Fibroblast of skin of right biceps (primary cell): ENCODE measurements around the gene HJV.
A peak's percentile ranks its signal among the peaks of the same experiment; 100 is the strongest.

Source experiments
- DNase-seq: peaks from one replicate; pipeline ENCODE4 v3.0.0-alpha.2; 2013

HJV gene

GRCh38 chr1:145992502-145992936 lies 29.0 kb downstream of the HJV start:
- DNase-seq, result no peak

DNA sequence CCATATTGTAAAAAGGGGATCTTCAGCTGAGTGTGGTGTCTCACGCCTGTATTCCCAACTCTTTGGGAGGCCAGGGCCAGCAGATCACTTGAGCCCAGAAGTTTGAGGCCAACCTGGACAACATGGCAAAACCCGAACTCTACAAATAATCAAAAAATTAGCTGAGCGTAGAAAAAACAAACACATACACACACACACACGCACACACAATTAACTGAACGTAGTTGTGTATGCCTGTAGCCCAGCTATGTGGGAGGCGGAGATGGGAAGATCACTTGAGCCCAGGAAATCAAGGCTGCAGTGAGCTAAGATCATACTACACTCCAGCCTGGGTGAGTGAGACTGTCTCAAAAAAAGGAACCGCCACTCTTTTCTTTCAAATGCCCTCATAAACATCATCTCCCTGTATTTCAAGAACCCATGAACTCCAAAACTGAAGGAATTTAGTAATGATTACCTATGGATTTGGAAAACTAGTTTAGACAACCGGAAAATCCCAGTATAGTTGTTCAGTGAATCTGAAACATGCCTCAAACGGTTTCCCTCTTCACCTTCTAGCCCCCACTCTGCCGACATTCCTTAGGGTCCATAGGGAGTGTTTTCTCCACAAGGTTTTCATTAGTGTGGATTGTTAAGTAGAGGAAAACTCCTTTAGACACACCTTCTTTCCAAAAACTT lies 29.7 kb downstream of the HJV start:
- no peak for DNase-seq

DNA sequence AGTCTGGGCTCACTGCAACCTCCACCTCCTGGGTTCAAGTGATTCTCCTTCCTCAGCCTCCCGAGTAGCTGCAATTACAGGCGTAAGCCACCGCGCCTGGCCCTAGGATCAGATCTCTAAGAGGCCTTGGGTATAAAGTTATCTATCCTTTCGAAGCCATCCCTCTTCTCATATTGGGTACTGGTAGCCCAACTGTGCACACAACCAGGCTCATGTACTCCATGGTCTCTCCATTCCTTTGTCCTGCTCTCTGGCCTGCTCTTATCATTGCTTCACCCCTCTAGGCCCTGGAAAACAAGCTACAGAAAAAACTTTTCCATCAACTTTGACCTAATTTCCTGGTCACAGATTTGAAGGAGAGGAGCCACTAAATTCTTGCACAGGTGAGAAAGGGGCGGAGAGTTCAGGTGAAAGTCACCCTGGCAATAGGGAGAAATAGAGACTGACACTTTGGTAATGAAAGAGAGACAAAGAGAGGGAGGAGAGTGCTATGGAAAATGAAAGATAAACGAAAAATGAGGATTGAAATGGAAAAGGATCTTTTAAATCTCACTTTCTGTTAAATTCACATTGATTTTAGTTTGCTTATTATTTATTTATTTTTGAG lies 31.2 kb downstream of the HJV start:
- DNase-seq, result no peak

DNA sequence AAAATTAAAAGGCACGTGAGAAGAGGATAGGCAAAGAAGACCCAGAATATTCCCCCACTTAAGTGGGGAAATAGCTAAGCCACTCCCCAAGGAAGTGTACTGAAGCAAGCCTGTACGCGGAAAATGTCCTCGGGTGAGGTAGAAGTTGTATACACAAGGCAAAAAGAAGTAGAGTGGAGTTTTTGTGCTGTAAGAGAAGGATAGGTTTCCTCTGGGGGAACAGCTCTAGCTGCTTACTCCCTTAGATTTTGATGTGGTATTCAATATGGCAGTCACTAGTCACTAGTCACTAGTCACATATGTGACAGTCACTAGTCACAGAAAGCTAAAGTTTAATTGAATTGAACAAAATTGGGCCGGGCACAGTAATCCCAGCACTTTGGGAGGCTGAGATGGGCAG lies 32.8 kb downstream of the HJV start:
- no peak for DNase-seq

DNA sequence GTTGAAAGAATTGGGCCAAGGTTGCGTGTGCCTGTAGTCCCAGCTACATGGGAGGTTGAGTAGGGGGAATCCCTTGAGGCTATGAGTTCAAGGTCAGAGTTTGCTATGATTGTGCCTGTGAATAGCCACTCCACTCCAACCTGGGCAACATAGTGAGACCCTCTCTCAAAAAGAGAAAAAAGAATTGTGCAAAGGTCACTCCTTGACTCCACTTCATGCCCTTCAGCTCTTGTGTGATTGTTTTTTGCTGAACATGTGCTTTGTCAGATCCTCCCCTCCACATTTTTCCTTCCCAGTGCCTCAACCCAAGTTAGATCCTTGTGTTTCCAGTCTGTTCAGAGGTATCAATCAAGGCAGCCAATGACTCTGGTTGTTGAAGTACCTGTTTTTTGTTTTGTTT lies 33.6 kb downstream of the HJV start:
- no peak for DNase-seq

DNA sequence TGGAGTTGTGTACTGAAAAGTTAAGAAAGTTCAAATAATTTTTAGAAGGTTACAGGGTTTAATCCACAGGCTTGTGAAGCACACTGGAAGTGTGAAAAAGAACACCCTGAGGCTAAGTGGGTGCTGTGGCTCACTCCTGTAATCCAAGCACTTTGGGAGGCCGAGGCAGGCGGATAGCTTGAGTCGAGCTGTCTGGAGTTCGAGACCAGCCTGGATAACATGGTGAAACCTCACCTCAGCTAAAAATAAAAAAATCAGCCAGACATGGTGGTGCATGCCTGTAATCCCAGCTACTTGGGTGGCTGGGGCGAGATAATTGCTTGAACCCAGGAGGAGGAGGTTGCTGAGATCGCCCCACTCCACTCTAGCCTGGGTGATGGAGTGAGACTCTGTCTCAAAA lies 35.0 kb downstream of the HJV start:
- DNase-seq, result no peak

- peak; percentile 77 for DNase-seq
These were observed 35.8 kb downstream of the HJV start for GRCh38 chr1:145985502-145986439.

GRCh38 chr1:145985129-145985501 lies 36.4 kb downstream of the HJV start:
- DNase-seq, result no peak

GRCh38 chr1:145983960-145984830 lies 37.3 kb downstream of the HJV start:
- no peak for DNase-seq

GRCh38 chr1:145983206-145983675 lies 38.3 kb downstream of the HJV start:
- no peak for DNase-seq

DNA sequence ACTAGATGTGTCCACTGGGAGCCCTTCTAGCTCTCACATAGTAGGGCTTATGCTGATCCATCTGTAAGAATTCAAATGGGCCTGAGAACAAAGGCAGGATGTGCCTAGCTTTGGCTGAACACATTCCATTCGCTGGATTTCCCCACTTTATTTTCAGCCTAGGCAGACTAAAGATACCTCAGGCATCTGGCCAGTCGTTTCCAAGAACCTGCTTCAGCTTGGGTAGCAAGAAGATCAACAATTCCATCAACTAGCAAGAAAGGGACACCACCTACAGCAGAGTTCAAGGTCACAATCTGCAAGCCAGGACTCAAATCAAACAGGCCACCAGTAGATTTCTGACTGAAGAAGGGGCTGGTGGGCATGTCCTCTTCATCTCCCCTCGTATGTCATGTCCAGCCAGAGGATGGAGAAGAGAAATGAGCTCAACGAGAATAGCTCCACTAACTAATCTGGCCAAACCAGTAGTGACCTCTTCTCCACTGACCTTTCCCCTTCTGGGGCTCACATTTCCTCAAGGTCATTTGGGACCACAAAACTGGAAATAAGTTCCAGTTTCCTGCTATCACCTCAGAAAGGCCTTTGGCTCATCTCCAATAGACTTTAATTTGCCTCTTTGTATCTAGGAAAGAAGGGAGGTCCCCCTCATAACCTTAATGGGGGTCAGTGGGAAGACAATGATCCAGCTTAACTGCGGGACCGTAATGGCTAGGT lies 39.4 kb downstream of the HJV start:
- no peak for DNase-seq

DNA sequence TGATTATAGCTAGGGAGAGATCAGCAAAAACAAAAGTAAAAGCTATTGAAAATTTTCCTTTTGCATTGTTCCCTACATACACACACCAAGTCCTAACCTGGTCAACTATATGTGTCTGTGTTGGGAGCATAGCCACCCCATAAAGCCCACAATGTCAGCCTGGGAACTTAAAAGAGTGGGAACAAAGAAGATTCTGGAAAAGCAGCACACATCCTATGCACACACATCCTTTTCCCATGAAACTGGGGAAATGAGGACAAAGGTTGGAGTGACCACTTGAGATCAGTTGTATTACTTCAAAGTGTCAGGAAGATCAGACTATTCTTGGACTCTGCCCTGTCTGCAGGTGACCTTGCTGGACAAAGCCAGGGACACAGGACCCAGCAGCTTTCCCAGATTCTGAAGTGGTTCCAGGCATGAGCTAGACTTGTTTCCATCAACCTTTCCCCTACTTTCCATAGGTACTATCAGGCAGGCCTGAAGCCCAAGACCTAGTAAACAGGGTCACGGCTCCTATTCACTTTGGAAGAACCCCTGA lies 41.0 kb downstream of the HJV start:
- DNase-seq, result no peak

- DNase-seq, result peak; percentile 49
These were observed 41.6 kb downstream of the HJV start for GRCh38 chr1:145979746-145980456.

DNA sequence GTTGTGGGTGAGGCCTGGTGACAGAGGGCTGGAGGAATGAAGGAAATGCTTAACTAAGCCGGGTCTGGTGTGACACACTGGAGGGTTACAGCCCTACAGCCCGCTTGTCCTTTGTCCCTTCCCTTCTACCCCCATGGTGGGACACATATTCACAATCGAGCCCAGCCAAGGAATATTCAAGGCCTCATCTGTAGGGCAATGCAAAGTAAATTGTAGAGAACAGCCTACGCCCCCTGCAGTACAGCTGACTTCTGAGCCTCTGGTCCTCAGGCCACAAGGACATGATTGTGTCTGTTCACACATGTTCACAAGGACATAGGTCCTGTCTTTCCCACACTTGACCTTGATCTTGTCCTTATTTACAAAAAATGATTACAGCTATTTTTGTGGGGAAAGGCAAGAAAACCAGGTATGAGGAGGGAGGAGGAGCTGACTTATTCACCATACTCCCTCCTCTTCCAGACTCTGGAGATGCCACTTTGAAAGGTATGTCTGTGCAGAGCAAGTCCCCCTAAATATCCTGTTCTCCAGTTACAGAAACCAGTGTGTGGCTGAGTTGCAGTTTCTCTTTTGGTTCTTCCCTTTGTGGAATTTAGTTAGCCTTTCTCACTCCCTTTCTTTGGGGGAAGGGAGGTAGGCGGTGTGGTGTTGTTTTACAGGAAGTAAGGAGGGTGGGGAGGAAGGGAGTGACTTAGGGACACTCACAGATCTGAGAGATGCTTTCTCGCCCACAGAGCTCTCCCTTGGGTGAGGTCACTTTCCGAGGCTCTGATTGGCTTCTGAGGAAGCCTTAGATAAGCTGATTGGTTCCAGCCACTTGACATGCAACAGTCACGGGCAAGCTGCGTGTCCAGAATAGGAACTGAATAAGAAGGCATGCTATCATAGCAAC lies 42.4 kb downstream of the HJV start:
- DNase-seq, result peak; percentile 100

- no peak for DNase-seq
These were observed 43.1 kb downstream of the HJV start for GRCh38 chr1:145978471-145978853.

GRCh38 chr1:145977486-145978470 lies 43.8 kb downstream of the HJV start:
- peak; percentile 83 for DNase-seq

GRCh38 chr1:145977016-145977415 lies 44.5 kb downstream of the HJV start:
- no peak for DNase-seq

DNA sequence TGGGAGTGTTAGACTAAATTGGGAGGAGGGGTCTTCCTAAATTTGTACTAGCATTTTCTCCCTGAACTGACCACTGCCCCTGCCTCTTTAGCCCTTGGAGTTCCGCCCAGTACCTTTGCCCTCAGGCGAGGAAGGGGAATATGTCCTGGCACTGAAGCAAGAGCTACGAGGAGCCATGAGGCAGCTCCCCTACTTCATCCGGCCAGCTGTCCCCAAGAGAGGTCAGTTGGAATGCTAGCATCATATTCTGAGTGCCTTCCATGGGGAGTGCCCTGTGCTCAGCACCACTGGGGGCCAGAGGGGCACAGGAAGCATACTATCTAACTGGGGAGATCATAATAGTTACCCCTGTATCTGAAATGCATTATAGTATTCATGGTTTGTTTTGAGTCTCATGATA lies 46.3 kb downstream of the HJV start:
- DNase-seq, result no peak

GRCh38 chr1:145974721-145975120 lies 46.8 kb downstream of the HJV start:
- DNase-seq, result no peak
